ENCODE results near the gene FDPS. TPM values are rescaled to one million over a fixed set of nuclear protein-coding genes. Genes with fewer than 3 reads are reported as not detected.

FDPS gene
- total RNA-seq, 2 donors from 2014 or later, result 63.0 TPM

Other genes with a start within 250 kb of the FDPS start
- gene EFNA4, start 245.1 kb upstream of the FDPS start, total RNA-seq, result 1 to 10 TPM; 2.6 to 4.9 TPM
- 1 to 10 TPM in 1 of 2 donors, under 1 TPM in 1; 0.29 to 1.3 TPM for gene EFNA3, start 230.0 kb upstream of the FDPS start, total RNA-seq
- 1 to 10 TPM in 1 of 2 donors, not detected in 1; 1.0 TPM for gene EFNA1, start 181.0 kb upstream of the FDPS start, total RNA-seq
- 10 to 100 TPM; 25.6 to 27.8 TPM for gene SLC50A1, start 173.0 kb upstream of the FDPS start, total RNA-seq
- 10 to 100 TPM; 32.1 to 36.0 TPM for gene DPM3, start 168.3 kb upstream of the FDPS start, total RNA-seq
- gene KRTCAP2, start 135.6 kb upstream of the FDPS start, total RNA-seq, result 100 to 1,000 TPM; 110 to 127 TPM
- 10 to 100 TPM in 1 of 2 donors, 1 to 10 TPM in 1; 9.8 to 12.7 TPM for gene TRIM46, start 135.0 kb upstream of the FDPS start, total RNA-seq
- 10 to 100 TPM; 34.6 to 38.4 TPM for gene THBS3, start 101.0 kb upstream of the FDPS start, total RNA-seq
- 10 to 100 TPM; 20.7 to 28.5 TPM for gene MTX1, start 100.2 kb upstream of the FDPS start, total RNA-seq
- gene ENTREP3, start 53.4 kb upstream of the FDPS start, total RNA-seq, result 1 to 10 TPM; 8.6 to 9.3 TPM
- 10 to 100 TPM; 60.1 to 69.4 TPM for gene SCAMP3, start 46.5 kb upstream of the FDPS start, total RNA-seq
- gene CLK2, start 35.4 kb upstream of the FDPS start, total RNA-seq, result 10 to 100 TPM; 54.8 to 57.8 TPM
- gene HCN3, start 31.4 kb upstream of the FDPS start, total RNA-seq, result 1 to 10 TPM; 1.3 to 1.5 TPM
- gene PKLR, start 7.4 kb upstream of the FDPS start, total RNA-seq, result not detected
- gene RUSC1, start 12.0 kb downstream of the FDPS start, total RNA-seq, result 10 to 100 TPM; 13.2 to 14.8 TPM